ENCODE data around the gene COL1A1.

The COL1A1 gene

DNA sequence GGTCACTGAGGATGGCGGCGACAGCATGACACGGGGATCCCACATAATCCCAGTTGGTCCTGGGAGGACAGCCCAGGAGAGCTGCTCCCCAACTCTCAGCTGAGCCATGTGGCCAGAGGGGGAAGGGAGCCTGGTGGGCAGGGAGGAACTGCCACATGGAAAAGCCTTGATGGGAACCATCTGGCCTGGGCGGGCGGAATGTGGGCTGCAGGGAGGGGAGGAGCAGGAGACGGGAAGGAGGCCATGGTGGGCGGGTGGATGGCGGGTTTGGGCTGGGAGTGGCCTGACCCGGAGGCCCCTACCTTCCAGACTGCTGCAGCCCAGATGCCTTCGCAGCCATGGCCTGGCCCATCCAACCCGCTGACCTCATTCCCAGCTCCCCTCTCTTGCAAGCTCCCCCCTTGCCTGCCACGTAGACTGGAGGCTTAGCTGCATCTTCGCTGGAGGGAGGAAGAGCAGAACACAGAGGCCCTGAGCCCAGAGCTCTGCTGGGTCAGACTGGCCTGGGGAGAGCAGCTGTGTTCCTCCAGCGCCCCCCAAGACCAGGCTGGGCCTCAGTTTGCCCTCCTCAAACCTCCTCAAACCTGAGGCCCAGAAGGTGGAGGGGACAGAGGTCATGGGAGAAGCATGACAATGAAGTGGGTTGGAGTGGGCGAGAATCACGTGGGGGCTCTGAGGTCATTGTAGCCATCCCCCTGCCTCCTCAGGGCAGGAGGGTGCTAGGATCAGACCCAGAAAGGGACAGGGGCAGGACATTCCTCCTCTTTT lies 8.2 kb upstream of the COL1A1 start:
- DNase-seq = no peak
- no peak overlapping the region for H3K4me3 Mint-ChIP-seq
- H3K27me3 Mint-ChIP-seq = peaks cover 94% of the 10 kb centered on the region
- H3K4me1 Mint-ChIP-seq = peaks cover 13% of the 10 kb centered on the region
- no peaks in the 10 kb centered on the region for H3K36me3 Mint-ChIP-seq
- no peaks in the 10 kb centered on the region for H3K9me3 Mint-ChIP-seq
- CTCF ChIA-PET = interaction anchor here (0.9 to 5.1 kb wide), 4 partner anchors 8 to 87 kb away, joined by 3 to 40 read pairs (median 4); partner anchors contain the start of gene COL1A1
- peak overlapping the region; percentile 8 for H3K27ac Mint-ChIP-seq

DNA sequence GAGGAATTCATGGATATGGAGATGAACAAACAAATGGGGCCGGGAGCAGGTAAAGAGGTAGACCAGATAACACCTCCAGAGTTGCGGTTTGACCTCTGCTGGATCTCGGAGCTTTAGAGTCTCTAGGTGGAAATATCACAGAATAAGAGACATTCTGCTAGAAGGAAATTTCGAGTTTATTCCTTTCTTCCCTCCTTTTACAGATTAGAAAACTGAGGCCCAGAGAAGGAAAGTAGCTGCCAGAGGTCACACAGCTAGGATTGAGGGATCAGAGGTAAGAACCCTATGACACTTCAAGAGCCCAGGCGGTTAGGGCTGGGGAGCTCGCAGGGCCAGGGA lies 7.7 kb upstream of the COL1A1 start:
- Mint-ChIP-seq H3K4me3 (no peak overlapping the region), H3K27me3 (peaks cover 94% of the 10 kb centered on the region), H3K36me3 (no peaks in the 10 kb centered on the region), H3K9me3 (no peaks in the 10 kb centered on the region), H3K4me1 (peaks cover 13% of the 10 kb centered on the region), H3K27ac (peak overlapping the region; percentile 8)
- CTCF ChIA-PET = interaction anchor here (0.9 to 5.1 kb wide), 4 partner anchors 8 to 88 kb away, joined by 3 to 40 read pairs (median 4); partner anchors contain the start of gene COL1A1
- DNase-seq = no peak

DNA sequence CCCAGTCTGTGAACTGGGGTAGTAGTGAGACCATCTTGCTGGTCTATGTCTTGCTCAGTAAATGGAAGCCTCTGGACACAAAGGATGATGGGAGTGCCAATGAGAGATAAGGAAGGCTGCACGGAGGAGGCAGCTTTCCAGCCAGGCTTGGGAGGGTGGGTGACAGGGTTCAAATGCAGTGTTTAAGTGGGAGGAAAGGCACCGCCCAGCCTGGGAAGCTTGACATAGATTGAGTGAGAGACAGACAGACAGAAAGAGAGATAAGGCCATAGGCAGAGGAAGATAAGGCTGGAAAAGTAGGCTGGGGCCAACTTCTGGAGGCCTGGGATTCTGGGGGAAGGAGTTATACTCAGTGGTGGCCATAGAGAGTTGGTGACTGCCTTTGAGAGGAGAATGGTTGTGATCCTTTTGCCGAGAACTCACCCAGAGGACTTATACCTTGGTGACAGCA lies 7.2 kb upstream of the COL1A1 start:
- Mint-ChIP-seq H3K27me3 (peaks cover 97% of the 10 kb centered on the region), H3K27ac (no peak overlapping the region), H3K4me1 (peaks cover 13% of the 10 kb centered on the region), H3K4me3 (no peak overlapping the region), H3K36me3 (no peaks in the 10 kb centered on the region), H3K9me3 (no peaks in the 10 kb centered on the region)
- DNase-seq = no peak
- CTCF ChIA-PET = interaction anchor here (1.2 to 1.7 kb wide), 2 partner anchors 11 to 86 kb away, joined by 3 to 4 read pairs; no protein-coding TSS in a partner anchor

DNA sequence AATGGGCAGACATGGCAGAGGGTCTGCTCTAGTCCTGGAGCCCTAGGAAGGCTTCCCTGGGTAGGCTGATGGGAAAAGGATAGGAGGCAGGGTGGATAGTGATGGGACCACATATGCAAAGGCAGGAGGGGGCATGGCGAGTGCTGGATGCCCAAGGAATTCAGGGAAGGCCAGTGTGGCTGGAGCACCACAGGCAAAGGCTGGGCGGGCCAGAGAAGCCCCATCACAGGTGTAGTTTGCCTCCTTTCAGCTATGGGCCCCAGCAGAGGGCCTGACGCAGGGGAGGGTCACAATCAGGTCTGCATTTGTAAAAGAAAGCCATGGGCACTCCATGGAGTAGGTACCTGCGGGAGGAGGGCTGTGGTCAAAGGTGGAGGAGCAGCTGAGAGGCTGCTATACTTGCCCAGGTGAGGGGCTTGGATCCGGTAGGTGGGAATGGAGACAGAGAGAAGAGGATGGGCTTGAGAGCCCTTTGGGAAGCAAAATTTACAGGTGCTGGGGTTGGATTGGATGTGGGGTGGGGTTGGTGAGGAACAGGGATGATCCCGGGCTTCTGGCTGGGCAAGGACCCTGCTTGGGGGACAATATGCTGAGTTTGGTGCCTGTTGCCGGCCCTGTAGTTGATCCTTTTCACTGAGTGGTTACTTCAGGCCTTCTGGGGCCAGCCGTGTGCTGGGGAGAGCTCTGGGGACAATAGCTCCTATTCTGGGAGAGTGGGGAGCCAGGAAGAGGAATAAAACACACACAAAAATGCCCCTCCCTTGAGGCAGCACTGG lies 6.5 kb upstream of the COL1A1 start:
- H3K4me3 Mint-ChIP-seq = no peak overlapping the region
- H3K36me3 Mint-ChIP-seq = no peaks in the 10 kb centered on the region
- peaks cover 100% of the 10 kb centered on the region for H3K27me3 Mint-ChIP-seq
- DNase-seq = no peak
- H3K27ac Mint-ChIP-seq = no peak overlapping the region
- H3K4me1 Mint-ChIP-seq = peaks cover 9% of the 10 kb centered on the region
- CTCF ChIA-PET = interaction anchor here (0.8 to 1.7 kb wide), 2 partner anchors 11 to 62 kb away, joined by 3 read pairs; no protein-coding TSS in a partner anchor
- H3K9me3 Mint-ChIP-seq = no peaks in the 10 kb centered on the region

DNA sequence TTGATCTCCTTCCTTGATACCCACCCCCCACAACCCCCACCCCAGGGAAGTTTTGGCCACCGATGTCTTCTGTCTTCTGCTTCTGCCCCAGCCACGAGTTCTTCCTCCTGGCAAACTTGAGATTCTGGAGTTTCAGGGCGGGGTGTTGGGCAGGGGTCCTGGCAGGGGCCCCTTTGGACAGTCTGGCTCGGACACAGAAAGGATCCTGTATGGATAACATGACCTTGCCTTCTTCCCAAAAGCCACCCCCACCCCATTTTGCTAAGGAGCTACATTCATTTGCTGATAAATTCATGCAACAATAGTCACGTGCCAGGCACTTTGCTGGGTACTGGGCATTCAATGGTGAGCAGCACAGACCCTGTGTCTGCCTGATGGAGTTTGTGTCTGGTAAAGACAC lies 5.9 kb upstream of the COL1A1 start:
- no peak overlapping the region for H3K27ac Mint-ChIP-seq
- H3K4me1 Mint-ChIP-seq = peaks cover 2% of the 10 kb centered on the region
- no peak for DNase-seq
- CTCF ChIA-PET = interaction anchor here (0.8 to 1.7 kb wide), 2 partner anchors 10 to 62 kb away, joined by 3 read pairs; no protein-coding TSS in a partner anchor
- H3K4me3 Mint-ChIP-seq = no peak overlapping the region
- H3K9me3 Mint-ChIP-seq = no peaks in the 10 kb centered on the region
- H3K36me3 Mint-ChIP-seq = no peaks in the 10 kb centered on the region
- peaks cover 100% of the 10 kb centered on the region for H3K27me3 Mint-ChIP-seq

DNA sequence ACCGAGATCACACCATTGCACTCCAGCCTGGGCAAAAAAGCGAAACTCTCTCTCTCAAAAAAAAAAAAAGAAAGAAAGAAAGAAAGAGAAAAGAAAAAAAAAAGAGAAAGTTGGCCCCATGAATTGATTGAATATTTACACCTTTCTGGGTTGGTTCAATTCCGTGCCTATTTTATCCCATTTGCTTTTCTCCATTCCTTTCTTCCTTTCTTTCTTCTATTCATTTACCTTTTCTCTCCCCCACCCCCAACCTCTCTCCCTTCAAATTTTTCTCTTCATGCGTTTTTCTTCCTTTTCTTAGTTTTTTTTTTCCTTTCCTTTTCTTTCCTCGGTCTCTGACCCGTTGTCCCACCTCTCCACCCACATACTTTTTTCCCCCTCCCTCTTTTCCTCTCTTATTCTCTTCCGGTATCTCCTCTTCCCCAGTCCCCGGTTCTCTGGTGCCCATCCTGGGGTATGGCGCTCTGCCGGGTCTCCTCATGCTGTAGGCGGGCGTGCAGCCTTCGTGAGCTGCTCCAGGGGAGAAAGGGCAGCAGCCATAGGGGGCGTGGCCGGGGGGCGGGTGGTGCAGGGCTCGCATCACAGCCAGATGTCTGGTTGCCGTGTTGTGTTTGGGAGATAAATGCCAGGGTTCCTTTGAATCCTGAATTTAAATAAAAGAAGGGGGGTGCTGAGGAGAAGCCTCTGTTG lies 5.3 kb upstream of the COL1A1 start:
- H3K9me3 Mint-ChIP-seq = no peaks in the 10 kb centered on the region
- H3K36me3 Mint-ChIP-seq = no peaks in the 10 kb centered on the region
- CTCF ChIA-PET = interaction anchor here (0.7 to 7.2 kb wide), 6 partner anchors 10 to 87 kb away, joined by 3 to 217 read pairs (median 4); no protein-coding TSS in a partner anchor
- peaks cover 100% of the 10 kb centered on the region for H3K27me3 Mint-ChIP-seq
- H3K27ac Mint-ChIP-seq = no peak overlapping the region
- peaks cover 2% of the 10 kb centered on the region for H3K4me1 Mint-ChIP-seq
- peak; percentile 34 for DNase-seq
- H3K4me3 Mint-ChIP-seq = no peak overlapping the region

DNA sequence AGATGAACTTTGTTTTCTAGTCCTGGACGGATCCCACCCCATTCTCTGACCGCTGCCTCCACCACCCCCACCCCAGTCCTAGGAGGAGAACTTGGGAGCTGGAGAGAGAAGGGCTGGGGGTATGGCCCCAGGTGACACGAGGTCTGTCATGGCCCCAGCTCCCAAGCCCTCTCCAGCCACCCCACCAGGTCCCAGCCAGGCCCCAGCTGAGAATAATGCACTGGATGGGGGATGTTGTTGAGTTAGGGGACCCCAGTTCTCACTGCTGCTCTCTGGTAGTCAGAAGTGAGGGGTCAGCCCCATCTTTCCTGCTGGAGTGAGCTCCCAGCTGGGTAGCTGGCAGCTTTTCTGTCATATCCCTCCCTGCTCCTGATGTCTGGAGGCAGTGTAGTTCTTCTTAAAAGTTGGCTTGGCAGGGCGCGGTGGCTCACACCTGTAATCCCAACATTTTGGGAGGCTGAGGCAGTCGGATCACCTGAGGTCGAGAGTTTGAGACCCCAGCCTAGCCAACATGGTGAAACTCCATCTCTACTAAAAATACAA lies 4.6 kb upstream of the COL1A1 start:
- no peaks in the 10 kb centered on the region for H3K9me3 Mint-ChIP-seq
- CTCF ChIA-PET = interaction anchor here (0.7 to 7.2 kb wide), 6 partner anchors 12 to 112 kb away, joined by 3 to 217 read pairs (median 4); no protein-coding TSS in a partner anchor
- H3K36me3 Mint-ChIP-seq = no peaks in the 10 kb centered on the region
- no peak overlapping the region for H3K4me3 Mint-ChIP-seq
- H3K4me1 Mint-ChIP-seq = peaks cover 6% of the 10 kb centered on the region
- DNase-seq = peak; percentile 19
- H3K27me3 Mint-ChIP-seq = peaks cover 100% of the 10 kb centered on the region
- H3K27ac Mint-ChIP-seq = no peak overlapping the region

DNA sequence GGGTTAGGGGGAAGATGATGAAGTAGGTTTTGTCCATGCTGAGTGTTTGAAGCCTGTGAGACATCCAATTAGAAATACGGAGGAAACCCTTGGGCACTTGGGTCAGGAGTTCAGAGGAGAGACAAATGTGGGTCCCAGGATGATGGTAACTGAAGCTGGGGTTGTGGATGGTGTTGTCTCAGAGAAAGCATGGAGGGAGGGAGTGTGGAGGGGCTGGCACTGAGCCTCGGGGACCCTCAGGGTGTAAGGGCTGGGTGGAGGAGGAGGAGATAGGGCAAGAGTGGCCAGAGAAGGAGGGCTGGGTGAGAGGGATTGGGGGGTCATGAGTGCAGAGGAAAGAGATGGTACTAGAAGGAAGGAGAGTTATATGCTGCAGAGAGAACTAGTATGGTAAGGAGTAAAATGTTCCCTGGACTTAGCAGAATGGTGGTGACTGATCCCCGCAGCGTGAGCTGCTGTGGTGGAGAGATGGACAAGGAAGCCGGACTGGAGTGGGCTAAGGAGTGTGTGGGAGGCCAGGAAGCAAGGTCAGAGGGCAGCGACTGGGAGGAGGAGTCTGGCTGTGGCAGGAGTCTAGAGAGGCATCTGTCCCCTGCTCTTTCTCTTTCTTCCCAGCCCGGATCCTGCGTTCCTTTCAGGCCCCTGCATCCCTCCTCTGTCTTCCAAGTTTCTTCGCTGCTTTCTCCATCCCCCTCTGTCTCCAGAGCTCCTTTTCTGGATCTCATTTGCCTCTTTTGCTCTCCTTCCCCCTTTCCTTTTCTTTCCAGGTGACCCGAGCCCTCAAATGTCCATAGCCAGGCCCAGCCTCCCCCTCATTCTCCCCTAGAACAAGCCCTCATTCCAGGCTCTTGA lies 3.9 kb upstream of the COL1A1 start:
- H3K36me3 Mint-ChIP-seq = no peaks in the 10 kb centered on the region
- H3K27me3 Mint-ChIP-seq = peaks cover 100% of the 10 kb centered on the region

DNA sequence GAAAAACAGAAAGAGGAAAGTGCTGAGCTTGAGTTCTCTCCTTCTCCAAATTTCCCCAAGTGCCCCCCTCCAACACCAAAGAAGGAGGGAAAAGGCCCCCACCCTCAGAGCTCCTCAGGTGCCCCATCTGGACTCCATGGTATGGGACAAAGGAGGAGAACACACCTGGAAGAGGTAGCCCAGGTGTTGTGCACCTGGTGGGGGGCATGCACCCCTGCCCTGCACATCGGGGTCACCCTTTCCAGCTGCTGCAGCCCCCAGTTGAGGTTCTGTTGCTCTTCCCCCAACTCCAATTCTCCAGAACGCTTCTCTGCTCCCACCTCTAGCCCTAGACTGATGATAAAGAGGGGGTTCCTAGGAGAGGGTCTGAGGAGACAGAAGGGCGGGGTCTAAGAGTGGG lies 3.0 kb upstream of the COL1A1 start:
- Mint-ChIP-seq H3K27ac (no peak overlapping the region), H3K27me3 (peaks cover 100% of the 10 kb centered on the region), H3K4me3 (no peak overlapping the region), H3K36me3 (no peaks in the 10 kb centered on the region), H3K4me1 (peaks cover 19% of the 10 kb centered on the region), H3K9me3 (no peaks in the 10 kb centered on the region)
- CTCF ChIA-PET = interaction anchor here (1.2 to 7.2 kb wide), 6 partner anchors 14 to 113 kb away, joined by 3 to 217 read pairs (median 4); no protein-coding TSS in a partner anchor
- DNase-seq = peak; percentile 3

More for the DNA sequence above, 3.9 kb upstream of the COL1A1 start:
- Mint-ChIP-seq H3K4me3 (no peak overlapping the region), H3K4me1 (peaks cover 12% of the 10 kb centered on the region), H3K9me3 (no peaks in the 10 kb centered on the region), H3K27ac (no peak overlapping the region)
- CTCF ChIA-PET = interaction anchor here (0.9 to 7.2 kb wide), 8 partner anchors 13 to 112 kb away, joined by 3 to 217 read pairs (median 4); no protein-coding TSS in a partner anchor
- peak; percentile 18 for DNase-seq

DNA sequence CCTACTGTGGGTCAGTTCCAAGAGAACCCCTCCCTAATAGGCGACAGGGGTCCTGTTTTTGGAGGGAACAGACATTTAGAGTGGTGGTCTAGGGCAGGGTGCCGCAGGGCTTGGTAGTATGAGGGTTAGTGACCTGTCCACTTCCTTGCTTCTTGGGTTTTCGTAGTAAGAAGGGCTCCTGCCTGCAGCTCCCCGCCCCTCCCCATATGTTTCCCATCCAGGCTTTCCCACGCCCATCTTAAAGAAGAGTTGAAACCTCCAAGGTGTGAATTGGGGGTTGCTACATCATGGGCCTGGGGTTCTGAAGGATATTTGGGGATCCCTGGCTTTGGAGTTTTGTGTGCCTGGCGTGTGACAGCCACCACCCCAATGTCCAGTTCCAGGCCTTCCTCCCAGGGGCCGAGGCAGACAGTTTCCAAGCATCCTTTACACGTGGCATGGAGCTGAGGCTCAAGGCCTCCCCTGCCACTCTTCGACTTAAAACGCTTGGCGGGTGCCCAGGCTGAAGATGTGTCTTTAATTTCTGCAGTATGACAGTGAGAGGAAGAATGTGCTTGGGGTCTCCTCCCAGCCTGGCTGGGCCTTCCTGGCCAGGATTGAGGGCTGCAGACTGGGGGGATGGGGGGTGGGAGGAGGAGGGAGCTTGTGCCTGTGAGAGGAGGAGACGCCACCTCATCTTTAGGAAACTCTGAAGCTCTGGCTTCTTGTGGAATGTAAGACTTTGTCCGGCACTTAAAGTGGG lies 2.3 kb upstream of the COL1A1 start:
- Mint-ChIP-seq H3K4me1 (peaks cover 21% of the 10 kb centered on the region), H3K9me3 (no peaks in the 10 kb centered on the region), H3K36me3 (no peaks in the 10 kb centered on the region), H3K27ac (no peak overlapping the region), H3K27me3 (peaks cover 97% of the 10 kb centered on the region), H3K4me3 (no peak overlapping the region)
- DNase-seq = peak; percentile 14
- CTCF ChIA-PET = interaction anchor here (1.3 to 7.2 kb wide), 5 partner anchors 15 to 90 kb away, joined by 3 to 217 read pairs (median 4); no protein-coding TSS in a partner anchor

DNA sequence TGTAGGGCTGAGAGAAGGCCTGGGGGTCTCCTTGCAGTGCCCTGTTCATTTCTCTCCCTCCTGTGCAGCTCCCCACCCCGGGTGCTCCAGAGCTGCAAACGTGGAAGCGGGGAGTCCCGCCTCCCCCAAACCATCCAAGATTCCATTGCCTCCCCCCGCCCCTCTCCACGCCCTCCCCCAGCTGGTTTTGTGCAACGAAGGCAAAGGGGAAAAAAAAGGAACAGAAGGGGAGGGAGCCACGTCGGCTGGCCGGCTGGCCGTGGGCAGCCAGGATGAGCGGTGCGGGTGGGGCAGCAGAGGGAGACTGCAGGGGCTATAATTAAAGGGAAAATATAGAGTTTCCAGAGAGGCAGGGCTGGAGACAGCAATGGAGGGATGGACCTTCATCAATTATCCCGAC lies 1.7 kb upstream of the COL1A1 start:
- CTCF ChIA-PET = interaction anchor here (1.1 to 7.2 kb wide), 5 partner anchors 9 to 166 kb away, joined by 3 to 217 read pairs (median 66); partner anchors contain the start of gene TMEM92
- H3K4me3 Mint-ChIP-seq = no peak overlapping the region
- H3K27me3 Mint-ChIP-seq = peaks cover 95% of the 10 kb centered on the region
- no peaks in the 10 kb centered on the region for H3K9me3 Mint-ChIP-seq
- DNase-seq = no peak
- H3K4me1 Mint-ChIP-seq = peaks cover 25% of the 10 kb centered on the region
- H3K36me3 Mint-ChIP-seq = no peaks in the 10 kb centered on the region
- no peak overlapping the region for H3K27ac Mint-ChIP-seq
